ENCODE data around the gene PVRIG.
"Not testable (repeated sequence)": the region's sequence is repeated elsewhere in the genome, so short reads cannot be mapped to it uniquely, and the experiment has no call there.

Gene PVRIG

GRCh38 chr7:100212631-100213286 is 7.0 kb upstream of the PVRIG start:
- H3K4me3 Mint-ChIP-seq = no peak overlapping the region
- no peaks in the 10 kb centered on the region for H3K9me3 Mint-ChIP-seq (ENCODE audit: low read depth)
- H3K36me3 Mint-ChIP-seq = no peaks in the 10 kb centered on the region
- H3K4me1 Mint-ChIP-seq (ENCODE audit: low read depth) = peaks cover 81% of the 10 kb centered on the region
- no peaks in the 10 kb centered on the region for H3K27me3 Mint-ChIP-seq
- peak overlapping the region; percentile 58 for H3K27ac Mint-ChIP-seq

- H3K4me3 Mint-ChIP-seq = no peak overlapping the region
- H3K4me1 Mint-ChIP-seq (ENCODE audit: low read depth) = peaks cover 78% of the 10 kb centered on the region
- peak overlapping the region; percentile 58 for H3K27ac Mint-ChIP-seq
- no peaks in the 10 kb centered on the region for H3K27me3 Mint-ChIP-seq
- no peaks in the 10 kb centered on the region for H3K9me3 Mint-ChIP-seq (ENCODE audit: low read depth)
- no peaks in the 10 kb centered on the region for H3K36me3 Mint-ChIP-seq
Measured at GRCh38 chr7:100213672-100214071, 6.1 kb upstream of the PVRIG start.

- Mint-ChIP-seq H3K27ac (peak overlapping the region; percentile 16), H3K4me1 (ENCODE audit: low read depth) (peaks cover 78% of the 10 kb centered on the region)
- H3K36me3 Mint-ChIP-seq; H3K9me3 Mint-ChIP-seq (ENCODE audit: low read depth); H3K27me3 Mint-ChIP-seq; H3K4me3 Mint-ChIP-seq: not testable (repeated sequence)
Measured at GRCh38 chr7:100214356-100214755, 5.4 kb upstream of the PVRIG start.

GRCh38 chr7:100215895-100216294 is 3.9 kb upstream of the PVRIG start:
- Mint-ChIP-seq H3K9me3 (ENCODE audit: low read depth) (no peaks in the 10 kb centered on the region), H3K27me3 (no peaks in the 10 kb centered on the region), H3K36me3 (no peaks in the 10 kb centered on the region), H3K27ac (no peak overlapping the region), H3K4me1 (ENCODE audit: low read depth) (peaks cover 63% of the 10 kb centered on the region), H3K4me3 (no peak overlapping the region)

- H3K27ac Mint-ChIP-seq = peak overlapping the region; percentile 34
- peaks cover 57% of the 10 kb centered on the region for H3K4me1 Mint-ChIP-seq (ENCODE audit: low read depth)
- not testable (repeated sequence) for H3K36me3 Mint-ChIP-seq; H3K27me3 Mint-ChIP-seq; H3K9me3 Mint-ChIP-seq (ENCODE audit: low read depth)
- peak overlapping the region; percentile 85 for H3K4me3 Mint-ChIP-seq
Measured at GRCh38 chr7:100217934-100218333, 1.8 kb upstream of the PVRIG start.

- Mint-ChIP-seq H3K36me3 (peaks cover 7% of the 10 kb centered on the region), H3K4me1 (ENCODE audit: low read depth) (peaks cover 56% of the 10 kb centered on the region), H3K4me3 (peak overlapping the region; percentile 97), H3K27ac (peak overlapping the region; percentile 98), H3K27me3 (no peaks in the 10 kb centered on the region), H3K9me3 (ENCODE audit: low read depth) (no peaks in the 10 kb centered on the region)
Measured at GRCh38 chr7:100219271-100219737, 445 bp upstream of the PVRIG start.

- Mint-ChIP-seq H3K27ac (peak overlapping the region; percentile 98), H3K4me1 (ENCODE audit: low read depth) (peaks cover 56% of the 10 kb centered on the region), H3K36me3 (peaks cover 7% of the 10 kb centered on the region), H3K27me3 (no peaks in the 10 kb centered on the region), H3K4me3 (peak overlapping the region; percentile 97), H3K9me3 (ENCODE audit: low read depth) (no peaks in the 10 kb centered on the region)
Measured at GRCh38 chr7:100220586-100221230, 959 bp downstream of the PVRIG start.

- Mint-ChIP-seq H3K27me3 (no peaks in the 10 kb centered on the region), H3K4me1 (ENCODE audit: low read depth) (peaks cover 59% of the 10 kb centered on the region), H3K9me3 (ENCODE audit: low read depth) (no peaks in the 10 kb centered on the region), H3K36me3 (peaks cover 7% of the 10 kb centered on the region), H3K27ac (peak overlapping the region; percentile 98), H3K4me3 (peak overlapping the region; percentile 97)
Measured at GRCh38 chr7:100221231-100221718, 1.5 kb downstream of the PVRIG start.

- peak overlapping the region; percentile 98 for H3K27ac Mint-ChIP-seq
- H3K9me3 Mint-ChIP-seq (ENCODE audit: low read depth) = no peaks in the 10 kb centered on the region
- peaks cover 7% of the 10 kb centered on the region for H3K36me3 Mint-ChIP-seq
- peaks cover 56% of the 10 kb centered on the region for H3K4me1 Mint-ChIP-seq (ENCODE audit: low read depth)
- H3K4me3 Mint-ChIP-seq = peak overlapping the region; percentile 97
- H3K27me3 Mint-ChIP-seq = no peaks in the 10 kb centered on the region
Measured at GRCh38 chr7:100221767-100222444, 2.2 kb downstream of the PVRIG start.

- Mint-ChIP-seq H3K4me3 (peak overlapping the region; percentile 97), H3K27ac (peak overlapping the region; percentile 98)
Measured at GRCh38 chr7:100222445-100223132, 2.8 kb downstream of the PVRIG start.

GRCh38 chr7:100223376-100223927 is 3.7 kb downstream of the PVRIG start:
- peak overlapping the region; percentile 97 for H3K4me3 Mint-ChIP-seq
- H3K27me3 Mint-ChIP-seq; H3K9me3 Mint-ChIP-seq (ENCODE audit: low read depth); H3K36me3 Mint-ChIP-seq: not testable (repeated sequence)
- H3K4me1 Mint-ChIP-seq (ENCODE audit: low read depth) = peaks cover 51% of the 10 kb centered on the region
- peak overlapping the region; percentile 98 for H3K27ac Mint-ChIP-seq

More at GRCh38 chr7:100222445-100223132, 2.8 kb downstream of the PVRIG start:
- H3K9me3 Mint-ChIP-seq (ENCODE audit: low read depth) = no peaks in the 10 kb centered on the region
- peaks cover 52% of the 10 kb centered on the region for H3K4me1 Mint-ChIP-seq (ENCODE audit: low read depth)
- no peaks in the 10 kb centered on the region for H3K27me3 Mint-ChIP-seq
- peaks cover 7% of the 10 kb centered on the region for H3K36me3 Mint-ChIP-seq

- not testable (repeated sequence) for H3K36me3 Mint-ChIP-seq; H3K27me3 Mint-ChIP-seq; H3K9me3 Mint-ChIP-seq (ENCODE audit: low read depth)
- Mint-ChIP-seq H3K4me3 (peak overlapping the region; percentile 97), H3K27ac (peak overlapping the region; percentile 98), H3K4me1 (ENCODE audit: low read depth) (peaks cover 47% of the 10 kb centered on the region)
Measured at GRCh38 chr7:100224891-100225290, 5.1 kb downstream of the PVRIG start.

- not testable (repeated sequence) for H3K4me3 Mint-ChIP-seq; H3K36me3 Mint-ChIP-seq; H3K27me3 Mint-ChIP-seq; H3K9me3 Mint-ChIP-seq (ENCODE audit: low read depth)
- H3K4me1 Mint-ChIP-seq (ENCODE audit: low read depth) = peaks cover 28% of the 10 kb centered on the region
- H3K27ac Mint-ChIP-seq = peak overlapping the region; percentile 76
Measured at GRCh38 chr7:100234660-100235317, 15.0 kb downstream of the PVRIG start.

- H3K27me3 Mint-ChIP-seq; H3K4me3 Mint-ChIP-seq; H3K9me3 Mint-ChIP-seq (ENCODE audit: low read depth); H3K36me3 Mint-ChIP-seq: not testable (repeated sequence)
- Mint-ChIP-seq H3K27ac (peak overlapping the region; percentile 58), H3K4me1 (ENCODE audit: low read depth) (peaks cover 30% of the 10 kb centered on the region)
Measured at GRCh38 chr7:100239975-100240374, 20.2 kb downstream of the PVRIG start.

All from activated naive CD8-positive, alpha-beta T cell (primary cell).